ENCODE measurements around the gene ZNF264. TPM values are rescaled to one million over a fixed set of nuclear protein-coding genes. Genes with fewer than 3 reads are reported as not detected.

Gene ZNF264
- total RNA-seq, 2 experiments from 2014 or later: 40.5 to 40.7 TPM

GRCh38 chr19:57161985-57162539, 29.2 kb upstream of the ZNF264 start:
- no peak for ATAC-seq (ENCODE audit: poor library complexity)
- POLR2A ChIA-PET: no interaction called here
- peaks cover 15% of the 10 kb centered on the region for H3K9me3 Mint-ChIP-seq

GRCh38 chr19:57165846-57166245, 25.5 kb upstream of the ZNF264 start:
- Mint-ChIP-seq H3K4me3 (no peak overlapping the region), H3K27ac (no peak overlapping the region), H3K4me1 (ENCODE audit: low read depth) (no peaks in the 10 kb centered on the region), H3K9me3 (peaks cover 16% of the 10 kb centered on the region), H3K27me3 (peaks cover 4% of the 10 kb centered on the region), H3K36me3 (ENCODE audit: low read depth) (peaks cover 4% of the 10 kb centered on the region)
- peaks cover 4 to 25% of the 10 kb centered on the region in 2 experiments for H3K9me3 ChIP-seq (ENCODE audit: control insufficient read depth in 1 of 2, insufficient read depth in 1 of 2, low read length in 2 of 2)
- DNase-seq (no peak), ATAC-seq (ENCODE audit: poor library complexity) (no peak)
- POLR2A ChIA-PET: no interaction called here
- no peaks in the 10 kb centered on the region for H3K36me3 ChIP-seq (ENCODE audit: insufficient read depth, low read length)
- intact Hi-C loops (cut with DNase I, micrococcal nuclease): no loop called here
- CTCF ChIA-PET: no interaction called here
- H3K27ac ChIP-seq (ENCODE audit: low read depth in 1 of 2, low read length in 2 of 2): no peak overlapping the region
- H3K27me3 ChIP-seq (ENCODE audit: control insufficient read depth in 1 of 2, insufficient read depth in 2 of 2, low read length in 2 of 2): no peaks in the 10 kb centered on the region
- no peaks in the 10 kb centered on the region for H3K4me1 ChIP-seq (ENCODE audit: insufficient read depth, low read length)
- TF ChIP-seq, protein P1, sequence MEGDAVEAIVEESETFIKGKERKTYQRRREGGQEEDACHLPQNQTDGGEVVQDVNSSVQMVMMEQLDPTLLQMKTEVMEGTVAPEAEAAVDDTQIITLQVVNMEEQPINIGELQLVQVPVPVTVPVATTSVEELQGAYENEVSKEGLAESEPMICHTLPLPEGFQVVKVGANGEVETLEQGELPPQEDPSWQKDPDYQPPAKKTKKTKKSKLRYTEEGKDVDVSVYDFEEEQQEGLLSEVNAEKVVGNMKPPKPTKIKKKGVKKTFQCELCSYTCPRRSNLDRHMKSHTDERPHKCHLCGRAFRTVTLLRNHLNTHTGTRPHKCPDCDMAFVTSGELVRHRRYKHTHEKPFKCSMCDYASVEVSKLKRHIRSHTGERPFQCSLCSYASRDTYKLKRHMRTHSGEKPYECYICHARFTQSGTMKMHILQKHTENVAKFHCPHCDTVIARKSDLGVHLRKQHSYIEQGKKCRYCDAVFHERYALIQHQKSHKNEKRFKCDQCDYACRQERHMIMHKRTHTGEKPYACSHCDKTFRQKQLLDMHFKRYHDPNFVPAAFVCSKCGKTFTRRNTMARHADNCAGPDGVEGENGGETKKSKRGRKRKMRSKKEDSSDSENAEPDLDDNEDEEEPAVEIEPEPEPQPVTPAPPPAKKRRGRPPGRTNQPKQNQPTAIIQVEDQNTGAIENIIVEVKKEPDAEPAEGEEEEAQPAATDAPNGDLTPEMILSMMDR (IDR thresholded peaks at IDR 0.05): no peak
- no peak overlapping the region for H3K4me3 ChIP-seq (ENCODE audit: low read length)

More at GRCh38 chr19:57161985-57162539, 29.2 kb upstream of the ZNF264 start:
- peaks cover 5% of the 10 kb centered on the region for H3K27me3 Mint-ChIP-seq
- Histone ChIP-seq H3K27me3 (ENCODE audit: control insufficient read depth in 1 of 2, insufficient read depth in 2 of 2, low read length in 2 of 2) (no peaks in the 10 kb centered on the region), H3K4me3 (ENCODE audit: low read length) (no peak overlapping the region), H3K4me1 (ENCODE audit: insufficient read depth, low read length) (no peaks in the 10 kb centered on the region), H3K27ac (ENCODE audit: low read depth in 1 of 2, low read length in 2 of 2) (no peak overlapping the region), H3K9me3 (ENCODE audit: control insufficient read depth in 1 of 2, insufficient read depth in 1 of 2, low read length in 2 of 2) (peaks cover 9 to 40% of the 10 kb centered on the region in 2 experiments), H3K36me3 (ENCODE audit: insufficient read depth, low read length) (no peaks in the 10 kb centered on the region)
- intact Hi-C loops (cut with DNase I, micrococcal nuclease): no loop called here
- no peaks in the 10 kb centered on the region for H3K4me1 Mint-ChIP-seq (ENCODE audit: low read depth)
- TF ChIP-seq, protein P1 (IDR thresholded peaks at IDR 0.05): no peak
- DNase-seq: no peak
- no peak overlapping the region for H3K27ac Mint-ChIP-seq
- CTCF ChIA-PET: no interaction called here
- H3K4me3 Mint-ChIP-seq: no peak overlapping the region
- peaks cover 4% of the 10 kb centered on the region for H3K36me3 Mint-ChIP-seq (ENCODE audit: low read depth)

- H3K27ac ChIP-seq (ENCODE audit: low read depth in 1 of 2, low read length in 2 of 2): no peak within 1 kb of the TSS
- DNase-seq: no peak
- no peaks in the 10 kb centered on the region for H3K27me3 ChIP-seq (ENCODE audit: control insufficient read depth in 1 of 2, insufficient read depth in 2 of 2, low read length in 2 of 2)
- Mint-ChIP-seq H3K4me3 (no peak within 1 kb of the TSS), H3K27me3 (peaks cover 12% of the 10 kb centered on the region), H3K27ac (no peak within 1 kb of the TSS), H3K4me1 (ENCODE audit: low read depth) (peaks cover 8% of the 10 kb centered on the region), H3K9me3 (peaks cover 21% of the 10 kb centered on the region), H3K36me3 (ENCODE audit: low read depth) (peaks cover 14% of the 10 kb centered on the region)
- intact Hi-C loops (cut with DNase I, micrococcal nuclease): no loop called here
- CTCF ChIA-PET: interaction anchor here (0.5 kb wide), 1 partner anchor 47 kb away, joined by 4 read pairs; no protein-coding TSS in a partner anchor
- peaks cover 4 to 31% of the 10 kb centered on the region in 2 experiments for H3K9me3 ChIP-seq (ENCODE audit: control insufficient read depth in 1 of 2, insufficient read depth in 1 of 2, low read length in 2 of 2)
- TF ChIP-seq, protein P1 (IDR thresholded peaks at IDR 0.05): no peak
- H3K4me1 ChIP-seq (ENCODE audit: insufficient read depth, low read length): peaks cover 8% of the 10 kb centered on the region
- POLR2A ChIA-PET: no interaction called here
- H3K36me3 ChIP-seq (ENCODE audit: insufficient read depth, low read length): no peaks in the 10 kb centered on the region
- ATAC-seq (ENCODE audit: poor library complexity): no peak
- H3K4me3 ChIP-seq (ENCODE audit: low read length): no peak within 1 kb of the TSS
These were observed 23.9 kb upstream of the ZNF264 start, which contains the start of gene DUXA for GRCh38 chr19:57167385-57167784. DUXA (minus strand) TSS chr19:57167485; CDS start chr19:57167443, 42 bp downstream.
